NCI-H510A treated with DMSO at 0.1 percent for 48 hours (cell line): ENCODE data around the gene DZANK1.
"Not testable (repeated sequence)": the region's sequence is repeated elsewhere in the genome, so short reads cannot be mapped to it uniquely, and the experiment has no call there.

Experiments used
- DNase-seq: peaks from one replicate; lab custom pipeline; 2025; lab: John Stamatoyannopoulos, UW

DZANK1 gene

DNA sequence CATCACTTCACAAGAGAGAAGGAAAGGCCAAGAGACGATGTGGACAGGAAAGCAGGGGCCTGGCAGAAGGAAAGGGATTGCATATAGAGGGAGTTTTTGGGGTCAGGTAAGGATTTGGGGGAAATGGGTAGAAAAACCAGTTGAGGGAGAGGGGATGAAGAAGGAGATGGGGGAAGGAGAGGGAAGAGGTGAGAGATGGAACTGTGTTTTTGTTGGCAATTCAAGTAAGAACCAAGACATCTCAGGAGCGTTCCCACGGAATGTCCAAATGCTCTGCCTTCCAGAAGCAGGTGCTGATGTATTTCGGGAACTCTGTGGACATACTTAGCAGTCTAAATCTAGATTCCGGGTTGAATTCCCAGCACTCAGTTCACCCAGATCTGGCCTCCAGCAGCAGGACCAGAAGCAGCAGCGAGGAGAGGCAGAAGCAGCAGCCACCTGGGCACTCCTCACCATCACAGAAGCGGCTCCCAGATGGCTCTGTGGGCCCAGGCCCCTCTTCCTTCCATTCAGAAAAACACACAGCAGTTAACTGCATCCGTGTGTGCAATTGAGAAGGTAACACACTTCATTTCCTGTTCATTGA is 88.8 kb downstream of the DZANK1 start:
- DNase-seq, result no peak

DNA sequence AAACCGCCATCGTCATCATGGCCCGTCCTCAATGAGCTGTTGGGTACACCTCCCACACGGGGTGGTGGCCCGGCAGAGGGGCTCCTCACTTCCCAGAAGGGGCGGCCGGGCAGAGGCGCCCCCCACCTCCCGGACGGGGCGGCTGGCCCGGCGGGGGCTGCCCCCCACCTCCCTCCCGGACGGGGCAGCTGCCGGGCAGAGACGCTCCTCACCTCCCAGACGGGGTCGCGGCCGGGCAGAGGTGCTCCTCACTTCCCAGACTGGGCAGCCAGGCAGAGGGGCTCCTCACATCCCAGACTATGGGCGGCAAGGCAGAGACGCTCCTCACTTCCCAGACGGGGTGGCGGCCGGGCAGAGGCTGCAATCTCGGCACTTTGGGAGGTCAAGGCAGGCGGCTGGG is 91.3 kb downstream of the DZANK1 start:
- DNase-seq, result not testable (repeated sequence)

GRCh38 chr20:18372296-18372695 is 94.5 kb downstream of the DZANK1 start:
- DNase-seq, result no peak

GRCh38 chr20:18364768-18365167 is 102.1 kb downstream of the DZANK1 start:
- no peak for DNase-seq

GRCh38 chr20:18363708-18364107 is 103.1 kb downstream of the DZANK1 start:
- peak; percentile 10 for DNase-seq

- no peak for DNase-seq
Observed at GRCh38 chr20:18362916-18363315, 103.9 kb downstream of the DZANK1 start.

- no peak for DNase-seq
Observed at GRCh38 chr20:18361678-18362077, 105.2 kb downstream of the DZANK1 start.

- DNase-seq, result peak; percentile 56
Observed at GRCh38 chr20:18360635-18361034, 106.2 kb downstream of the DZANK1 start.

DNA sequence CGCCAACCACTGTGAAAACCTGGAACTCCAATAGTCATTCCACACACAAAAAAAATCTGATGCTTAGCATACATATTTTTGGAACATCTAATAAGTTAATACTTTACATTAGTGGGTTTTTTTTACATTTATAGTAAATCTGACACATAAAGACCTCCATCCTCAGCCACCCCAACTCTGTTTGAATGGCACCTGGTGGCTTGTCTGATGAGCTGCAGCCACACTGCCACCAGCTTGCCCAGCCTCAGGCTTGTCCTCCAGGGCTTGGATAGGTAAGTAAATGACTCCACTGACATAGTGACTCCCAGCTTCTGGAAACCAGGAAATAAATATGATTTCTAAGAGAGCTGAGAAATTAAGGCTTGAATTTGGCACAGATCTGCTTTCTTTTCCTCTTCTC is 107.0 kb downstream of the DZANK1 start:
- no peak for DNase-seq

DNA sequence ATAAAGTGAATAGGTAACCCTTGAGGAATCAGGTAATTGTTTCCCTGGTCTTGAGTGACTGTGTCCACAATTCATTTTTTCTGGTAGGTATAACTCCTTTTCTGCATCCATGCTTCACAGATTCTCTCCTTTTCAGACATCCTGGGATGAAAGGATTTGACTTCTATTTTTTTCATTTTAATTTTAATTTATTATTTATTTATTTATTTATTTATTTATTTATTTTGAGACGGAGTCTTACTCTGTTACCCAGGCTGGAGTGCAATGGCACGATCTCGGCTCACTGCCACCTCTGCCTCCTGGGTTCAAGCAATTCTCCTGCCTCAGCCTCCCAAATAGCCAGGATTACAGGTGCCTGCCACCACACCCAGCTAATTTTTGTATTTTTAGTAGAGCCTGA is 117.1 kb downstream of the DZANK1 start:
- DNase-seq, result not testable (repeated sequence)
